Measurements from ENCODE around the gene DTX3L.

DNA sequence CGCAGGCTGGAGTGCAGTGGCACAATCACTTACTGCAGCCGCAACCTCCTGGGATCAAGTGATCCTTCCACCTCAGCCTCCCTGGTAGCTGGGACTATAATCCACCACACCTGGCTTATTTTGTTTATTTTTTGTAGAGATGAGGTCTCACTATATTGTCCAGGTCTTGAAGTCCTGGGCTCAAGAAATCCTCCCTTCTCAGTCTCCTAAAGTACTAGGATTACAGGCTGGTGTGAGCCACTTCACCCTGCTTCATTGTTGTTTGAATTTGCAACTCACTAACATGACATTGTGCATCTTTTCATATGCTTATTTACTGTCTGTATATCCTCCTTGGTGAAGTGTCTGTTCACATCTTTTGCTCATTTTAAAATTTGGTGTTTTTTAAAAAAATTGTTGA is 23.4 kb downstream of the DTX3L start:
- TF ChIP-seq, protein P1, sequence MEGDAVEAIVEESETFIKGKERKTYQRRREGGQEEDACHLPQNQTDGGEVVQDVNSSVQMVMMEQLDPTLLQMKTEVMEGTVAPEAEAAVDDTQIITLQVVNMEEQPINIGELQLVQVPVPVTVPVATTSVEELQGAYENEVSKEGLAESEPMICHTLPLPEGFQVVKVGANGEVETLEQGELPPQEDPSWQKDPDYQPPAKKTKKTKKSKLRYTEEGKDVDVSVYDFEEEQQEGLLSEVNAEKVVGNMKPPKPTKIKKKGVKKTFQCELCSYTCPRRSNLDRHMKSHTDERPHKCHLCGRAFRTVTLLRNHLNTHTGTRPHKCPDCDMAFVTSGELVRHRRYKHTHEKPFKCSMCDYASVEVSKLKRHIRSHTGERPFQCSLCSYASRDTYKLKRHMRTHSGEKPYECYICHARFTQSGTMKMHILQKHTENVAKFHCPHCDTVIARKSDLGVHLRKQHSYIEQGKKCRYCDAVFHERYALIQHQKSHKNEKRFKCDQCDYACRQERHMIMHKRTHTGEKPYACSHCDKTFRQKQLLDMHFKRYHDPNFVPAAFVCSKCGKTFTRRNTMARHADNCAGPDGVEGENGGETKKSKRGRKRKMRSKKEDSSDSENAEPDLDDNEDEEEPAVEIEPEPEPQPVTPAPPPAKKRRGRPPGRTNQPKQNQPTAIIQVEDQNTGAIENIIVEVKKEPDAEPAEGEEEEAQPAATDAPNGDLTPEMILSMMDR (conservative IDR thresholded peaks at IDR 0.05; ENCODE audit: low read depth, low read length) = no peak
- no peak for TF ChIP-seq EZH2 (IDR thresholded peaks at IDR 0.05; ENCODE audit: borderline replicate concordance, low read depth, low read length, poor library complexity, severe bottlenecking)

Measured in A673 (cell line).